ENCODE measurements around the gene DNAJC17.

Gene DNAJC17

GRCh38 chr15:40737048-40737447 lies 70.2 kb downstream of the DNAJC17 start:
- Histone ChIP-seq H3K27me3 (ENCODE audit: control insufficient read depth, insufficient read depth, low read length) (no peaks in the 10 kb centered on the region), H3K4me2 (ENCODE audit: low read length) (no peak overlapping the region), H3K4me1 (no peaks in the 10 kb centered on the region), H3K9me3 (ENCODE audit: control insufficient read depth, low read length) (no peaks in the 10 kb centered on the region), H2AFZ (no peak overlapping the region), H3K4me3 (ENCODE audit: low read depth, low read length) (no peak overlapping the region), H3K9ac (no peak overlapping the region), H3K79me2 (no peaks in the 10 kb centered on the region), H3K36me3 (ENCODE audit: control insufficient read depth, insufficient read depth, low read length) (no peaks in the 10 kb centered on the region), H3K27ac (no peak overlapping the region)
- no peak for TF ChIP-seq CTCF (IDR thresholded peaks at IDR 0.05)

GRCh38 chr15:40736575-40736974 lies 70.7 kb downstream of the DNAJC17 start:
- no peak overlapping the region for H3K9ac ChIP-seq
- no peaks in the 10 kb centered on the region for H3K4me1 ChIP-seq
- TF ChIP-seq CTCF (IDR thresholded peaks at IDR 0.05) = no peak
- no peaks in the 10 kb centered on the region for H3K79me2 ChIP-seq
- H3K4me2 ChIP-seq (ENCODE audit: low read length) = no peak overlapping the region
- no peak overlapping the region for H2AFZ ChIP-seq
- H3K27ac ChIP-seq = no peak overlapping the region
- H3K9me3 ChIP-seq (ENCODE audit: control insufficient read depth, low read length) = no peaks in the 10 kb centered on the region
- H3K4me3 ChIP-seq (ENCODE audit: low read depth, low read length) = no peak overlapping the region
- no peaks in the 10 kb centered on the region for H3K27me3 ChIP-seq (ENCODE audit: control insufficient read depth, insufficient read depth, low read length)
- H3K36me3 ChIP-seq (ENCODE audit: control insufficient read depth, insufficient read depth, low read length) = no peaks in the 10 kb centered on the region

- TF ChIP-seq CTCF (IDR thresholded peaks at IDR 0.05) = no peak
- Histone ChIP-seq H3K79me2 (no peaks in the 10 kb centered on the region), H3K27me3 (ENCODE audit: control insufficient read depth, insufficient read depth, low read length) (no peaks in the 10 kb centered on the region), H3K9ac (no peak overlapping the region), H3K36me3 (ENCODE audit: control insufficient read depth, insufficient read depth, low read length) (no peaks in the 10 kb centered on the region), H3K4me3 (ENCODE audit: low read depth, low read length) (no peak overlapping the region), H3K9me3 (ENCODE audit: control insufficient read depth, low read length) (no peaks in the 10 kb centered on the region), H3K4me1 (no peaks in the 10 kb centered on the region), H2AFZ (no peak overlapping the region), H3K4me2 (ENCODE audit: low read length) (no peak overlapping the region), H3K27ac (no peak overlapping the region)
These were observed 76.2 kb downstream of the DNAJC17 start for GRCh38 chr15:40731034-40731433.

GRCh38 chr15:40723919-40724318 lies 83.4 kb downstream of the DNAJC17 start:
- TF ChIP-seq CTCF (IDR thresholded peaks at IDR 0.05) = no peak
- H2AFZ ChIP-seq = no peak overlapping the region

GRCh38 chr15:40722934-40723333 lies 84.3 kb downstream of the DNAJC17 start:
- TF ChIP-seq CTCF (IDR thresholded peaks at IDR 0.05) = no peak
- Histone ChIP-seq H3K4me1 (no peaks in the 10 kb centered on the region), H3K4me2 (ENCODE audit: low read length) (no peak overlapping the region), H3K9me3 (ENCODE audit: control insufficient read depth, low read length) (no peaks in the 10 kb centered on the region), H3K27me3 (ENCODE audit: control insufficient read depth, insufficient read depth, low read length) (no peaks in the 10 kb centered on the region), H2AFZ (no peak overlapping the region), H3K36me3 (ENCODE audit: control insufficient read depth, insufficient read depth, low read length) (no peaks in the 10 kb centered on the region), H3K27ac (no peak overlapping the region), H3K79me2 (no peaks in the 10 kb centered on the region), H3K4me3 (ENCODE audit: low read depth, low read length) (no peak overlapping the region), H3K9ac (no peak overlapping the region)

More at GRCh38 chr15:40723919-40724318, 83.4 kb downstream of the DNAJC17 start:
- no peaks in the 10 kb centered on the region for H3K79me2 ChIP-seq
- H3K9me3 ChIP-seq (ENCODE audit: control insufficient read depth, low read length) = no peaks in the 10 kb centered on the region
- H3K9ac ChIP-seq = no peak overlapping the region
- no peak overlapping the region for H3K27ac ChIP-seq
- no peak overlapping the region for H3K4me3 ChIP-seq (ENCODE audit: low read depth, low read length)
- no peak overlapping the region for H3K4me2 ChIP-seq (ENCODE audit: low read length)
- H3K4me1 ChIP-seq = no peaks in the 10 kb centered on the region
- no peaks in the 10 kb centered on the region for H3K36me3 ChIP-seq (ENCODE audit: control insufficient read depth, insufficient read depth, low read length)
- H3K27me3 ChIP-seq (ENCODE audit: control insufficient read depth, insufficient read depth, low read length) = no peaks in the 10 kb centered on the region

All from parathyroid adenoma (tissue), 2 donors.